H1 (cell line): Measurements from ENCODE around the gene EPHA3. TPM values are rescaled to one million over a fixed set of nuclear protein-coding genes. Genes with fewer than 3 reads are reported as not detected.

Source experiments
- CTCF ChIA-PET: fragments of 300-600 bp; sonication (Branson Sonifier 250); formaldehyde crosslinking; loops from one replicate; lab custom pipeline; 2021; ENCODE audit not compliant: partially characterized antibody; lab: Charles Lee
- POLR2A ChIA-PET: fragments of 300-600 bp; sonication (Branson Sonifier 250); formaldehyde crosslinking; loops from one replicate; lab custom pipeline; 2021; ENCODE audit warnings: inconsistent platforms; ENCODE audit not compliant: partially characterized antibody; lab: Charles Lee
- DNase-seq, 2 experiments: peaks; one replicate each; pipeline versions ENCODE4 v3.0.0 to v3.0.0-alpha.2; 2010 to 2022; ENCODE audit warnings: low spot score in 2 of 2, low read depth in 1 of 2, mixed read lengths in 1 of 2
- FAIRE-seq: peaks from 2 replicates; lab custom pipeline; 2011; peaks lifted over from hg19 to GRCh38; lab: Jason Lieb, UNC
- H2AFZ ChIP-seq: 2 replicates; pipeline ENCODE4 v1.8.1; 2012; ENCODE audit warnings: low read length, inconsistent platforms
- H2AK5ac ChIP-seq: 2 replicates; pipeline ENCODE4 v1.6.1; 2013; ENCODE audit warnings: low read depth, low read length
- H2BK120ac ChIP-seq: replicated peaks from 2 replicates; pipeline ENCODE3; 2013; ENCODE audit warnings: low read depth, low read length, inconsistent platforms
- H2BK12ac ChIP-seq: 2 replicates; pipeline ENCODE4 v1.6.1; 2013; ENCODE audit warnings: low read depth, low read length
- H2BK15ac ChIP-seq: 2 replicates; pipeline ENCODE4 v1.6.1; 2013; ENCODE audit warnings: low read length
- H2BK20ac ChIP-seq: 2 replicates; pipeline ENCODE4 v1.6.1; 2013; ENCODE audit warnings: low read length
- H2BK5ac ChIP-seq: 2 replicates; pipeline ENCODE4 v1.6.1; 2013; ENCODE audit warnings: low read depth, low read length
- H3K14ac ChIP-seq: 2 replicates; pipeline ENCODE4 v1.6.1; 2013; ENCODE audit warnings: inconsistent platforms; ENCODE audit not compliant: insufficient read length
- H3K18ac ChIP-seq: 2 replicates; pipeline ENCODE4 v1.6.1; 2013; ENCODE audit warnings: low read length; ENCODE audit errors: extremely low read depth
- H3K23ac ChIP-seq: 2 replicates; pipeline ENCODE4 v1.6.1; 2013; ENCODE audit warnings: inconsistent platforms; ENCODE audit not compliant: insufficient read length
- H3K23me2 ChIP-seq: 2 replicates; pipeline ENCODE4 v1.6.1; 2013; ENCODE audit warnings: low read depth, low read length
- H3K27ac ChIP-seq: 2 replicates; pipeline ENCODE4 v1.6.1; 2011; ENCODE audit warnings: low read depth, low read length, inconsistent platforms
- H3K27me3 ChIP-seq, 4 experiments: replicated peaks in 1 of 4; 1 replicate in 1 of 4; 2 replicates in 3 of 4; pipeline versions ENCODE4 v1.6.1 to v1.8.1; 2011 to 2013; ENCODE audit warnings: low read length in 3 of 4, mild to moderate bottlenecking in 3 of 4, inconsistent platforms in 2 of 4, mixed read lengths in 2 of 4, moderate library complexity in 1 of 4; ENCODE audit not compliant: control insufficient read depth in 3 of 4, insufficient read depth in 3 of 4; ENCODE audit errors: extremely low read depth in 1 of 4
- H3K36me3 ChIP-seq, 4 experiments: 2 replicates each; pipeline versions ENCODE4 v1.6.1 to v1.8.1; 2011 to 2013; ENCODE audit warnings: mild to moderate bottlenecking in 4 of 4, low read length in 3 of 4, moderate library complexity in 2 of 4, control low read depth in 1 of 4, inconsistent platforms in 1 of 4; ENCODE audit not compliant: insufficient read depth in 4 of 4, control insufficient read depth in 2 of 4
- H3K4ac ChIP-seq: replicated peaks from 2 replicates; pipeline ENCODE3; 2013; ENCODE audit warnings: low read length, low read depth, mixed read lengths, inconsistent platforms; ENCODE audit not compliant: insufficient read length
- H3K4me1 ChIP-seq, 4 experiments: replicated peaks in 1 of 4; 1 replicate in 1 of 4; 2 replicates in 3 of 4; pipeline versions ENCODE4 v1.6.1 to v1.8.1; 2011 to 2013; ENCODE audit warnings: low read length in 3 of 4, inconsistent platforms in 2 of 4, mixed read lengths in 1 of 4; ENCODE audit not compliant: insufficient read depth in 4 of 4, control insufficient read depth in 3 of 4
- H3K4me2 ChIP-seq, 2 experiments: 2 replicates each; pipeline versions ENCODE4 v1.6.1 to v1.8.1; 2011 to 2013; ENCODE audit warnings: low read depth in 2 of 2, low read length in 2 of 2, control low read depth in 1 of 2, inconsistent platforms in 1 of 2, mild to moderate bottlenecking in 1 of 2; ENCODE audit not compliant: insufficient read depth in 1 of 2
- H3K4me3 ChIP-seq, 4 experiments: fragments of 200-600, 300-600 bp in 1 of 4; sonication (generic), shearing (Covaris generic), sonication (Bioruptor Twin) in 1 of 4; 2 replicates each; pipeline versions ENCODE4 v1.5.1 to v1.8.1; 2011 to 2016; ENCODE audit warnings: low read length in 4 of 4, low read depth in 3 of 4, control low read depth in 2 of 4, inconsistent platforms in 2 of 4, mild to moderate bottlenecking in 2 of 4, mixed read lengths in 1 of 4, moderate library complexity in 1 of 4; ENCODE audit not compliant: insufficient read depth in 2 of 4; ENCODE audit errors: extremely low read depth in 1 of 4
- H3K56ac ChIP-seq: replicated peaks from 2 replicates; pipeline ENCODE3; 2013; ENCODE audit warnings: low read depth, mild to moderate bottlenecking, mixed read lengths, low read length, inconsistent platforms; ENCODE audit not compliant: insufficient read length
- H3K79me1 ChIP-seq: 2 replicates; pipeline ENCODE4 v1.6.1; 2013; ENCODE audit warnings: low read depth, low read length, control low read depth
- H3K79me2 ChIP-seq, 2 experiments: 2 replicates each; pipeline versions ENCODE4 v1.6.1 to v1.8.1; 2012 to 2013; ENCODE audit warnings: low read length in 2 of 2, mild to moderate bottlenecking in 2 of 2, inconsistent platforms in 1 of 2; ENCODE audit not compliant: insufficient read depth in 2 of 2, control insufficient read depth in 1 of 2
- H3K9ac ChIP-seq, 4 experiments: replicated peaks in 1 of 4; 1 replicate in 1 of 4; 2 replicates in 3 of 4; pipeline versions ENCODE4 v1.6.1 to v1.8.1; 2011 to 2013; ENCODE audit warnings: low read depth in 3 of 4, low read length in 3 of 4, control low read depth in 2 of 4, mild to moderate bottlenecking in 2 of 4, moderate library complexity in 2 of 4, inconsistent platforms in 1 of 4; ENCODE audit errors: extremely low read depth in 1 of 4
- H3K9me3 ChIP-seq, 2 experiments: 2 replicates each; pipeline versions ENCODE4 v1.6.1 to v1.8.1; 2012 to 2013; ENCODE audit warnings: mild to moderate bottlenecking in 2 of 2, moderate library complexity in 2 of 2, control low read depth in 1 of 2, inconsistent platforms in 1 of 2, low read depth in 1 of 2, low read length in 1 of 2, mixed read lengths in 1 of 2; ENCODE audit not compliant: insufficient read depth in 2 of 2
- H4K20me1 ChIP-seq, 2 experiments: replicated peaks in 1 of 2; 2 replicates each; pipeline versions ENCODE3 to v1.8.1; 2011 to 2013; ENCODE audit warnings: inconsistent platforms in 2 of 2, low read length in 2 of 2, mild to moderate bottlenecking in 1 of 2; ENCODE audit not compliant: insufficient read depth in 2 of 2, control insufficient read depth in 1 of 2
- H4K5ac ChIP-seq: 2 replicates; pipeline ENCODE4 v1.6.1; 2013; ENCODE audit warnings: low read length, low read depth, mixed read lengths, inconsistent platforms; ENCODE audit not compliant: insufficient read length
- H4K8ac ChIP-seq: 2 replicates; pipeline ENCODE4 v1.8.0; 2013; ENCODE audit warnings: mild to moderate bottlenecking, moderate library complexity, low read length, inconsistent platforms; ENCODE audit not compliant: insufficient read depth; ENCODE audit errors: extremely low read depth
- H4K91ac ChIP-seq: replicated peaks from 2 replicates; pipeline ENCODE3; 2013; ENCODE audit warnings: low read length, mixed read lengths, inconsistent platforms; ENCODE audit not compliant: insufficient read length
- BACH1 ChIP-seq: IDR thresholded peaks from 2 replicates; pipeline ENCODE4 v1.6.1; 2012; ENCODE audit warnings: low read length, improper control_type of control experiment
- BCL11A ChIP-seq, 2 experiments: IDR thresholded peaks; one replicate each; pipeline ENCODE4 v1.6.1; 2011; ENCODE audit warnings: low read depth in 2 of 2, low read length in 2 of 2, mild to moderate bottlenecking in 2 of 2
- CBX5 ChIP-seq: fragments of 300-800, 300-1000 bp; sonication (generic); IDR thresholded peaks from 2 replicates; pipeline ENCODE4 v1.7.1; 2016; ENCODE audit warnings: antibody characterized with exemption, low read length, low read depth
- CREB1 ChIP-seq: IDR thresholded peaks from 2 replicates; pipeline ENCODE4 v1.6.1; 2012; ENCODE audit warnings: inconsistent platforms
- CTBP2 ChIP-seq: IDR thresholded peaks from 2 replicates; pipeline ENCODE4 v1.7.0; 2011; ENCODE audit warnings: borderline replicate concordance, mild to moderate bottlenecking, moderate library complexity, mixed read lengths, low read length; ENCODE audit not compliant: insufficient read depth, insufficient read length
- GTF2F1 ChIP-seq: IDR thresholded peaks from 2 replicates; pipeline ENCODE4 v1.6.1; 2012; ENCODE audit warnings: low read depth, low read length, improper control_type of control experiment, borderline replicate concordance
- KDM4A ChIP-seq: IDR thresholded peaks from one replicate; pipeline ENCODE4 v1.7.1; 2012; ENCODE audit warnings: low read depth, mild to moderate bottlenecking, moderate library complexity, low read length, inconsistent platforms; ENCODE audit not compliant: severe bottlenecking
- KDM5A ChIP-seq: fragments of 200-600 bp; IDR thresholded peaks from 2 replicates; pipeline ENCODE4 v1.7.1; 2012; ENCODE audit warnings: mild to moderate bottlenecking, low read length, inconsistent platforms, mixed read lengths
- MAX ChIP-seq: IDR thresholded peaks from 2 replicates; pipeline ENCODE4 v1.6.1; 2012; ENCODE audit warnings: inconsistent platforms
- POLR2A ChIP-seq, 2 experiments: IDR thresholded peaks; 1 replicate in 1 of 2; 2 replicates in 1 of 2; pipeline ENCODE4 v1.6.1; 2011; ENCODE audit warnings: low read depth in 2 of 2, low read length in 2 of 2, mild to moderate bottlenecking in 2 of 2; ENCODE audit errors: control extremely low read depth in 1 of 2
- POLR2AphosphoS5 ChIP-seq: IDR thresholded peaks from 2 replicates; pipeline ENCODE4 v1.6.1; 2011; ENCODE audit warnings: low read depth, low read length
- RXRA ChIP-seq: IDR thresholded peaks from 2 replicates; pipeline ENCODE4 v1.6.1; 2011; ENCODE audit warnings: low read depth, mild to moderate bottlenecking, low read length, moderate library complexity; ENCODE audit not compliant: insufficient read depth
- SIRT6 ChIP-seq: IDR thresholded peaks from one replicate; pipeline ENCODE4 v1.7.1; 2012; ENCODE audit warnings: low read length, inconsistent platforms
- SIX5 ChIP-seq: IDR thresholded peaks from 2 replicates; pipeline ENCODE4 v1.6.1; 2011; ENCODE audit warnings: mild to moderate bottlenecking, low read depth, low read length
- SP4 ChIP-seq: IDR thresholded peaks from 2 replicates; pipeline ENCODE4 v1.6.1; 2012; ENCODE audit warnings: low read length, inconsistent platforms
- TAF7 ChIP-seq: optimal IDR thresholded peaks from 2 replicates; pipeline ENCODE3; 2011; ENCODE audit warnings: low read depth, mild to moderate bottlenecking, inconsistent platforms, low read length, moderate library complexity, borderline replicate concordance
- YY1 ChIP-seq: IDR thresholded peaks from 2 replicates; pipeline ENCODE4 v1.6.1; 2011; ENCODE audit warnings: low read depth, mild to moderate bottlenecking, low read length
- WGBS, 2 experiments: shearing (Covaris generic) in 1 of 2; methylation state at CpG; one replicate each; pipeline versions ENCODE4 v1.1.6 to v1.1.7; 2013 to 2015; ENCODE audit warnings: low lambda C conversion rate in 2 of 2, mixed read lengths in 2 of 2, inconsistent platforms in 1 of 2, low coverage in 1 of 2, missing lambda C conversion rate in 1 of 2; ENCODE audit not compliant: insufficient replicate concordance in 2 of 2, insufficient coverage in 1 of 2, insufficient read length in 1 of 2; ENCODE audit errors: extremely low coverage in 1 of 2, missing lambda C conversion rate in 1 of 2; 5-methylcytosine and 5-hydroxymethylcytosine counted together
- polyA plus RNA-seq, 7 experiments: library from polyadenylated mRNA; depleted of rRNA in 3 of 7; stranded (reverse) in 5 of 7; unstranded in 2 of 7; fragments of >200 nt in 5 of 7; fragments of 200-250 nt in 2 of 7; gene quantifications; 1 replicate in 5 of 7; 2 replicates in 1 of 7; 4 replicates in 1 of 7; pipeline versions ENCODE4 v1.2.1 to v1.2.3, GENCODE V29; 2011 to 2013; ENCODE audit warnings: missing spikeins in 2 of 7, mixed read lengths in 2 of 7
- total RNA-seq: library from RNA; stranded (reverse); fragmentation: NEBNext Ultra II Directional; extraction: Animal tissue kit (Norgen Biotek cat#: 25700); gene quantifications from 2 replicates; pipeline ENCODE4 v1.2.1, GENCODE V29; 2021

The EPHA3 gene
- total and polyA plus RNA-seq, 2 of the 8 experiments (the other 6 are each of a cell fraction or from before 2014, with no cell fraction given): 0.09 to 0.22 TPM

GRCh38 chr3:89223188-89223587, 115.8 kb downstream of the EPHA3 start:
- no peak overlapping the region for H3K18ac ChIP-seq
- H3K23ac ChIP-seq: no peak overlapping the region
- H3K79me1 ChIP-seq: no peaks in the 10 kb centered on the region
- H3K14ac ChIP-seq: no peak overlapping the region
- DNase-seq: no peak
- no peaks in the 10 kb centered on the region for H3K23me2 ChIP-seq
- H3K4me1 ChIP-seq: no peaks in the 10 kb centered on the region
- H3K27me3 ChIP-seq: no peaks in the 10 kb centered on the region
- no peak overlapping the region for H2BK15ac ChIP-seq
- H3K4me3 ChIP-seq: no peak overlapping the region
- H3K4ac ChIP-seq: no peak overlapping the region
- H3K36me3 ChIP-seq: no peaks in the 10 kb centered on the region
- no peak for FAIRE-seq
- no peak overlapping the region for H2BK20ac ChIP-seq
- 89 to 100% methylated on average over 1 to 6 of the region's 6 CpGs for WGBS, 2 experiments
- CTCF ChIA-PET: no interaction called here
- no peaks in the 10 kb centered on the region for H3K79me2 ChIP-seq
- no peak overlapping the region for H2BK12ac ChIP-seq
- H2AK5ac ChIP-seq: no peak overlapping the region
- H3K27ac ChIP-seq: no peak overlapping the region
- H4K5ac ChIP-seq: no peak overlapping the region
- H4K8ac ChIP-seq: no peak overlapping the region
- H3K4me2 ChIP-seq: no peak overlapping the region
- H2BK120ac ChIP-seq: no peak overlapping the region
- H3K9ac ChIP-seq: no peak overlapping the region
- POLR2A ChIA-PET: no interaction called here
- H4K91ac ChIP-seq: no peak overlapping the region
- no peaks in the 10 kb centered on the region for H4K20me1 ChIP-seq
- no peak overlapping the region for H3K56ac ChIP-seq
- no peak overlapping the region for H2AFZ ChIP-seq
- no peaks in the 10 kb centered on the region for H3K9me3 ChIP-seq
- H2BK5ac ChIP-seq: no peak overlapping the region
- TF ChIP-seq CREB1 (no peak), SIX5 (no peak), BACH1 (no peak), TAF7 (no peak), RXRA (no peak), KDM4A (no peak), BCL11A (IDR thresholded peaks at IDR 0.05; ENCODE audit: low read depth in 2 of 2, low read length in 2 of 2) (no peak), SIRT6 (no peak), KDM5A (no peak), CTBP2 (no peak), POLR2A (IDR thresholded peaks at IDR 0.05; ENCODE audit: control extremely low read depth in 1 of 2, low read depth in 2 of 2, low read length in 2 of 2) (no peak), POLR2AphosphoS5 (no peak), SP4 (no peak), MAX (no peak), CBX5 (no peak), YY1 (no peak), GTF2F1 (no peak)
